ENCODE data around the gene HPS4. TPM values are rescaled to one million over a fixed set of nuclear protein-coding genes. Genes with fewer than 3 reads are reported as not detected.

The HPS4 gene
- total RNA-seq, 1 donor = 28.1 TPM

DNA sequence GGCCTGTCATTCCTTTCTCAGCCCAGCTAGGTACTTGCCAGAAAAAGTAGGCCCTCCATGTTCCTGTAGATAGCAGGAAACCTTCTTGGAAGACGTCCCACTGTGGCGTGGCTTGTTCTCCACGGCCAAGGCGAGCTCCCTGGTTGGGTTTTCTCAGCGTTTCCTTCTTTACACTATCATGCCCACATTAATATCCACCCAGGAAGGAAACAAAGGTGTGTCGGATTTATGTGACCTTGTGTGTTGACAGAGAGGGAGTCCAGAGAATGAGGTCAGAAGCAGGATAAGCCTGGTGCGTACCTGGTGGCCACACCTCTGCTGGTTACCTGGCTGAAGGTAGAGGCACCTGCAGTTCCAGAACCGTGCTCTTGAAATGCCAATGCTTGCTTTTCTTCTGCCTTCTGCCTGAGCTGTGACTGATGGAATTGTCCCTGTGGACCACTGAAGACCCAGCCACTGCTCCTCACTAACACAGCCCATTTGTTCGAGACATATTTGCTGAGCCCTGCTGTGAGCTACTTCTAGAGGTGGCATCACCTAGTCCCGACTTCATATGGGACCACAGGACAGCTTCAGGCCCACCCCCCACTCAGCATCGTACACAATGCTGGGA is 46.6 kb downstream of the HPS4 start:
- no peak for DNase-seq (ENCODE audit: low read depth)
- TF ChIP-seq, protein P1, sequence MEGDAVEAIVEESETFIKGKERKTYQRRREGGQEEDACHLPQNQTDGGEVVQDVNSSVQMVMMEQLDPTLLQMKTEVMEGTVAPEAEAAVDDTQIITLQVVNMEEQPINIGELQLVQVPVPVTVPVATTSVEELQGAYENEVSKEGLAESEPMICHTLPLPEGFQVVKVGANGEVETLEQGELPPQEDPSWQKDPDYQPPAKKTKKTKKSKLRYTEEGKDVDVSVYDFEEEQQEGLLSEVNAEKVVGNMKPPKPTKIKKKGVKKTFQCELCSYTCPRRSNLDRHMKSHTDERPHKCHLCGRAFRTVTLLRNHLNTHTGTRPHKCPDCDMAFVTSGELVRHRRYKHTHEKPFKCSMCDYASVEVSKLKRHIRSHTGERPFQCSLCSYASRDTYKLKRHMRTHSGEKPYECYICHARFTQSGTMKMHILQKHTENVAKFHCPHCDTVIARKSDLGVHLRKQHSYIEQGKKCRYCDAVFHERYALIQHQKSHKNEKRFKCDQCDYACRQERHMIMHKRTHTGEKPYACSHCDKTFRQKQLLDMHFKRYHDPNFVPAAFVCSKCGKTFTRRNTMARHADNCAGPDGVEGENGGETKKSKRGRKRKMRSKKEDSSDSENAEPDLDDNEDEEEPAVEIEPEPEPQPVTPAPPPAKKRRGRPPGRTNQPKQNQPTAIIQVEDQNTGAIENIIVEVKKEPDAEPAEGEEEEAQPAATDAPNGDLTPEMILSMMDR (IDR thresholded peaks at IDR 0.05; ENCODE audit: insufficient read depth, low read depth, low read length) = no peak
- H3K4me3 ChIP-seq (ENCODE audit: low read depth, low read length) = no peak overlapping the region

DNA sequence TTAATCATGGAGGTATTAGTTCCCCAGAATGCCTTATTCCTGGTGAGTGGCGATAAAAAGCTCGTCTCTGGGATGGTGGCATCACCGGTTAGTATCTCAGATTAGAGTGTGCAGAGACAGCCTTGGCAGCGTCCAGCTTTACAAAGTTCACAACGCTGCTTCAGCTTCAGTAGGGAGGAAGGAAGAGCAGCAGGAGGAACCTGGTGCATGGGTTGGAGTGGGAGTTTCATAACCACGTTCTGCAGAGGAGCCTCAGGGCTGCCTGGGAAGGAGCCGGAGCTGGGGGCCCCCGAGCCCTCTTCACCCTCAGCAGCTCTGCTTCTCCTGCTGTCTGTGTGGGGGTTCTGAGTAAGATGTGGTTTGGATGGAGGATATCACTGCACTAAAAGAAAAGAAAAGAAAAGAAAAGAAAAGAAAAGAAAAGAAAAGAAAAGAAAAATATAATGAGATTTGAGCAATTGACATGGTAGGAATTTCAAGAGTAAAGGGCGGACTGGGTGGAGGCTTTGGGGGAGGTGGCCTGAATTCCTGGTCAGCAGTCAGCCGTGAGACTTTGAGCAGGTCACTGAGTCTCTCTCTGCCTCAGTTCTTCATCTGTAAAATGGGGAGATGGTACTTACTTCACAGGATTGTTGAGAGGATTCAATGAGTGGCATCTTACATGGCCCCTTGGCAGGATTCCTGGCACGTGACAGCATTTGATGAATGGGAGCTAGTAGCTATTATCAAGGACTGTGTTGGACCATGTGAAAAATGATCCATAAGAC is 48.1 kb downstream of the HPS4 start:
- DNase-seq (ENCODE audit: low read depth) = no peak
- TF ChIP-seq, protein P1 (IDR thresholded peaks at IDR 0.05; ENCODE audit: insufficient read depth, low read depth, low read length) = no peak
- no peak overlapping the region for H3K4me3 ChIP-seq (ENCODE audit: low read depth, low read length)

DNA sequence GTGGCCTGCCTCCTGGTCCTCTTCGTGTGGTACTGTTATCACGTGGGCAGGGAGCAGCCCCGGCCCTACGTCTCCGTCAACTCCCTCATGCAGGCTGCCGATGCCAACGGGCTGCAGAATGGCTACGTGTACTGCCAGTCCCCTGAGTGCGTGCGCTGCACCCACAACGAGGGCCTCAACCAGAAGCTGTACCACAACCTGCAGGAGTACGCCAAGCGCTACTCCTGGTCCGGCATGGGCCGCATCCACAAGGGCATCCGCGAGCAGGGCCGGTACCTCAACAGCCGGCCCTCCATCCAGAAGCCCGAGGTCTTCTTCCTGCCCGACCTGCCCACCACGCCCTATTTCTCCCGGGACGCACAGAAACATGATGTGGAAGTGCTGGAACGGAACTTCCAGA is 49.8 kb downstream of the HPS4 start:
- TF ChIP-seq, protein P1 (IDR thresholded peaks at IDR 0.05; ENCODE audit: insufficient read depth, low read depth, low read length) = no peak
- H3K4me3 ChIP-seq (ENCODE audit: low read depth, low read length) = no peak overlapping the region
- no peak for DNase-seq (ENCODE audit: low read depth)

DNA sequence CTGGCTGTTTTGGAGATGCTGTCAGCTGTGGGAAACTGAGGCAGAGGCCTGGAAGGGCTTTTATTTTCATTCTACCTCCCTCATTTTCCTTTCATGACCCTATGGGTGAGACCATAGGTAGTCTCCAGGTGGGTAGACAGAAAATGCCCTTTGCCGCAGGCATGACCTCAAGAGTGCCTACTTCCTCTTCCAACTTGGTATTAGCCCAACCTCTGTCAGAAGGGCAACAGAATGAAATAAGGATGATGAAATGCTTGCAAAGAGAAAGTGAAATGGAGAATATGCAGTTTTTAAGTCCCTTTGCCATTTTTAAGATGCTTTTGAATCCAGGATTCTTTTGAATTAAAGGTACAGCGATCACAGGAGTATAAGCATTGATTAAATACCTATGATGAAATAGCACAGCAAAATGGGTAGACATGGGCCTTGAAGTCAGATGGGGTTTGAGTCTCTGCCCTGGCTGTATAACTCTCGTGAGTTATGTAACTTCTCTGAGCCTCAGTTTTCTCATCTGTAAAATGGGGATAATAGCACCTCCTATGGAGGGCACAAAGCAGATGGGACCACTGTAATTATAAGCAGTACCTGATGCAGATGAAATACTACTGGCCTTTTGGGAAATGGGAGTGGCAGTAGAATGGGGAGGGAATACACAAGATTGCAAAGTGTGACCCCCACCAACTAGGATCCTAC is 50.8 kb downstream of the HPS4 start:
- no peak overlapping the region for H3K4me3 ChIP-seq (ENCODE audit: low read depth, low read length)
- TF ChIP-seq, protein P1 (IDR thresholded peaks at IDR 0.05; ENCODE audit: insufficient read depth, low read depth, low read length) = no peak
- DNase-seq (ENCODE audit: low read depth) = no peak

DNA sequence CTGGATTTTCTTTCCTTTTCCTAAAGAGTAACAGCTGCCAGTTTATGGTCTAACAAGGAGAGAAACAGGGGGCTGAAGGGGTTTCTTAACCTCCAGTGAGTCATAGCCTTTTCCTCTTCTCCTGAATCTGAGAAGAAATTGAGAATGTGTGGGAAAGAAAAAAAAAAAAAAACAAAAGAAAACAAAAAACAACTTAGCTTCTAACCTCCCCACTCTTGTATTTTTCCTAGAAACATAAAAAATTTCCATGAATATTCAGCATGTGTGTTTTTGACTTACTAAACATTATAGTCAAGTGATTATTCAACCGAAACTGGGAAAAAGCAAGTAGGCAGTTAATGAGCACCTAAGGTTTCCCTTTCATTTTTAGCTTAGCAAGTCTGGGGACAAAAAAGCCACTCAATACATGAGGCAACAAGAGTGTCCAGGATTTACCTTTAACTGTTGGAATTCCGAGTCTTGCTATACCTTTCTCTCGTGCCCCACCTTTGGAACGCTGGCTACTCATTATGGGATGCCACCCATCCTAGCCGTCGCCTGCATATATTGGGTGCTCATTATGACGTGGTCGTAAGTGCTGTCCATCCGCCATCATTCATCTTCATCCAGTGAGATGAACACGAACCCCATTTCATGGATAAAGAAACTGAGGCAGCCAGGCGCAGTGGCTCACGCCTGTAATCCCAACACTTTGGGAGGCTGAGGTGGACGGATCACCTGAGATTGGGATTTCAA is 52.2 kb downstream of the HPS4 start:
- H3K4me3 ChIP-seq (ENCODE audit: low read depth, low read length) = no peak overlapping the region
- TF ChIP-seq, protein P1 (IDR thresholded peaks at IDR 0.05; ENCODE audit: insufficient read depth, low read depth, low read length) = no peak
- DNase-seq (ENCODE audit: low read depth) = peak; percentile 24

DNA sequence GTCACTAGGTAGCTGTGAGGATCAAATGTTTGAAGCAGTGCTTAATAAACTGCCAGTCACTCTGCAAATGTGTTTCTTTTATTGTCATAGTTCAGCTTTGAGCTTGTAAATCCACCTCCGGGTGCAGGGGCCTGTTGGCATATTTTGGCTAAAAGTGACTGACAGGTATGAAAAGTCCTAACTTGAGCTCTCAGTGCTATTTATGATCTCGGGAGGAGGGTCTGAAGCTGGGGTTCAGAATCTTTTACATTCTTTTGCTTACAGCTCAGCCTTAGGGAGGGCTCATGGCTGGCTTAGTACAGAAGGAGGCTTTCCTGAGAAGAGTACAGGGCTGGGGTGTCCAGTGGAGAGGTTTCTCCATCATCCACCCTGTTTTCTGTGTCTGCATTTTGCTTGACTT is 53.0 kb downstream of the HPS4 start:
- no peak for DNase-seq (ENCODE audit: low read depth)
- TF ChIP-seq, protein P1 (IDR thresholded peaks at IDR 0.05; ENCODE audit: insufficient read depth, low read depth, low read length) = no peak
- H3K4me3 ChIP-seq (ENCODE audit: low read depth, low read length) = no peak overlapping the region

All from fibroblast of villous mesenchyme (primary cell).